CD4-positive, alpha-beta T cell treated with Interleukin-1 beta for 1 hour (primary cell): ENCODE data around the gene KIAA1217.

Experiments used
- DNase-seq, 2 donors: peaks; one replicate each; pipeline ENCODE4 v3.0.0-alpha.2; 2020 to 2022

Gene KIAA1217

GRCh38 chr10:24375510-24375909 is 166.6 kb downstream of the KIAA1217 start:
- DNase-seq: no peak

- DNase-seq: no peak
Measured at GRCh38 chr10:24376731-24377130, 167.8 kb downstream of the KIAA1217 start.

- no peak for DNase-seq
Measured at GRCh38 chr10:24378126-24378920, 169.4 kb downstream of the KIAA1217 start.

DNA sequence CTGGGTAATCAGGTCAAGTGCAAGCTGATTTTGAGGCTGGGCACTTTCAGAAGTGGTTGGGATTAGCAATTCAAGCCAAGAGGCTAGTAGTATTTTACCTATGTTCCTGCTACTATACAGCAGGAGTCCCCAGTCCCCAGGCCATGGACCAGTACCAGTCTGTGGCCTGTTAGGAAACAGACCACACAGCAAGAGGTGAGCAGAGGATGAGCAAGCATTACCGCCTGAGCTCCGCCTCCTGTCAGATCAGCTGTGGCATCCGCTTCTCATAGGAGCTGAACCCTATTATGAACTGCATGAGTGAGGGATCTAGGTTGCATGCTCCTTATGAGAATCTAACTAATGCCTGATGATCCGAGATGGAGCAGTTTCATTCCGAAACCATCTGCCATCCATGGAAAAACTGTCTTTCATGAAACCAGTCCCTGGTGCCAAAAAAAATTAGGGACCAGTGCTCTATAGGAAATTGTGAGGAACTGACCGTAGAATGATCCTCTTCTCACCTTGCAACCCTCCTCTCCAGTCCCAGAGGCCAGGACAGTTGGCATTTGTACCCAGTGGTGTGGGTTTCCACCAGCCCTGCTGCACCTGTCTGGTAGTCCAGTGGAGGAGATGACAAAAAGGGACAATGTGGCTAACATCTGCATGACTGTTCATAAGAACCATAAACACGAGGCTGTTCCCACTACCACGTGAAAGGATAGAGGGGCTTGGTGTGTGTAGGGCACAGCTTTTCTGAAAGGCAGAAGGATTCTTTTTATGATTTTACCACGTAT is 172.5 kb downstream of the KIAA1217 start:
- no peak for DNase-seq

DNA sequence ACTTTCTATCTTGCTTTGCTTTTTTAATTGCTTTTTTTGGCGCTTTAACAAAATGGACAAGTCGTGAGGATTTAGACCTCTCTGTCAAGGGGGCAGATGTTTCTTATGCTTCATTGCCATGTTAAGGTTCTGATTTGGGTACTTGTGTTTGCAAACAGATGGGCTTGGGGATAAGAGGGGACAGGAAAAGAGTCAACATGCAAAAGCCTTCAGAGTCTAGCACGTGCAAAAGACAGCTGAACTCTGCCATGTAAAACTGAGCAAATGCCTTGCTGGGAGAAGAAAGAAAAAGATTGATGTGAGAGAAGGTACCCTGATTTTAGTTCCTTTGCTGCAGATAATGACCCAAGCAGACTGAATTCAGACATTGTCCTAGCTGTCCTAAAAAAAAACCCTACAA is 173.1 kb downstream of the KIAA1217 start:
- DNase-seq: no peak

DNA sequence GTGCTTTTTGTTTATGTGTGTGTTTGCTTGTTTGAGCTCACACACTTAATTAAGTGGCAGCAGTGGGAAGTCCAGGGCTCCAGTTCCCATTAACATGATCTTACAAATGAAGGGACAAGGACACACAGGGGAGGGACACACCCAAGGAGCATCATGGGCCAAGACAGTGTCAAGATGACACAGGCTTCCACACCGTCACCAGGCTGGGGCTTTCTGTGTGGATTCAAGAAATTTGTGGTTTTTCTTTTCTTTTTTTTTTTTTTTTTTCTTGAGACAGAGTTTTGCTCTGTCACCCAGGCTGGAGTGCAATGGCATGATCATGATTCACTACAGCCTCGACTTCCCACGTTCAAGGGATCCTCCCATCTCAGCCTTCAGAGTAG is 173.6 kb downstream of the KIAA1217 start:
- DNase-seq: no peak

DNA sequence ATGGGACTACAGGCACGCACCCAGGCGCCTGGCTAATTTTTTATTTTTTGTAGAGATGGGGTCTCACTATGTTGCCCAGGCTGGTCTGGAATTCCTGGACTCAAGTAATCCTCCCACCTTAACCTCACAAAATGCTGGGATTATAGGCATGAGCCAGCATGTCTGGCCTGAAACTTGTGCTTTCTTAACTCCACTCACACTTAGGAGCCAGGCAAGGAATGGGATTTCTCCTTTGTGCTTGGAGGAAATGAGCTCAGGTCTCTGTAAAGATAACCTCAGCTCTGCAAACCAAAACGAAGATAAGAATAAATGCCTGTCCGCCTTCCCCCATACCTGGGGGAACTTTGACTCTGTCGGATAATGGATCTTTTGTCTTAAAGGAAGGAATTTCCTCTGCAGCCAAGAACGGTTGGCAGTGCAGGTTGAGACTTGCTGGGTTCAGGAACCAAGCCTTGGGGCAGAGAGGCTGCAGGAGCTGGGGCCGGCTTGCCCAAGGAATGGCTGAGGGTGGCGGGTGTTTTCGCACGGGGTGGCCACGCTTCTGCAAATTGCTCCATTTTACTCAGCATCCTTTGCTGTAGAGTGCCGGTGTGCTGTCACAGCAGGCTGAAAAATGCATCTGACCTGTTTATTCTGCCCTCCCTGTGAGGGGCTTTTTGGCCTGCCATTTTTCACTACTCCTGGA is 174.2 kb downstream of the KIAA1217 start:
- DNase-seq: no peak

GRCh38 chr10:24383681-24384106 is 174.8 kb downstream of the KIAA1217 start:
- DNase-seq: peak in 1 of 2 donors; percentile 17

DNA sequence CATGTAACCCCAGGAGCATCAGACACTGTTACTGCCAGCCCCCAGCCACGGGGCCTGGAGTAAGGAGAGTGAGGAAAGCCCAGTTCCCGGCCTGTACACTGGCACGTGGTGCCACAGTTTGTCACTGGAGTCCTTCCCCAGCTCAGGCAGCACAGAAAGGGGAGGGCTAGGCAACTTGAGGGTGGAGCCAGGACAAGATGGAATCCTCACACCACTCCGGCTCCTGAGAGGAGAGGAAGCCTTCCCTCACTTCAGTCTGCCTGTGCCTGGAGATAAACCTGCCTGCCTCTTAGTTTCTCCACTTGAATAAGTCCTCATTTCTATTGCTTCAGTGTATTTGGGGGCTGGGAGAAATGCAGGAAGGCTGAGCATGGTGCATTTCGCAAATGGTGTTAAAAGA is 176.0 kb downstream of the KIAA1217 start:
- DNase-seq: no peak

DNA sequence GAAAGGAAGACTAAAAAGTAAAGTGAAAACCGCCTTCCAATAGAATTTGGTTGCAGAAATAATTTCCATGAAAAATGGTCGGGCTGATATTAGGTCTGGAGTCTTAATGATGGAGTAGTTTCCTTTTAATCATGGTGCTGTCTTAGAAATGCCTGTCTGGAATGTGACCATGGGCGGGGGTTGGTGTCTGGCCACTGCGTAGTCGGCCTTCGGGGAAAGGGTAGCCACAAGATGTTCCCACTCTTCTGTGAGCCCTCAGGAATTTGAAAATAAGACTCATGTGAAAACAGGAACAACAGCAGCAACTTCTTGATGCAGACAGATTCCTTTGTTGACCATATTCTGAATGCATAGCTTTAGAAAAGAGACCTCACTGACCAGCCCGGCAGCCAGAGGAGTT is 176.8 kb downstream of the KIAA1217 start:
- no peak for DNase-seq

GRCh38 chr10:24390146-24390700 is 181.3 kb downstream of the KIAA1217 start:
- no peak for DNase-seq

DNA sequence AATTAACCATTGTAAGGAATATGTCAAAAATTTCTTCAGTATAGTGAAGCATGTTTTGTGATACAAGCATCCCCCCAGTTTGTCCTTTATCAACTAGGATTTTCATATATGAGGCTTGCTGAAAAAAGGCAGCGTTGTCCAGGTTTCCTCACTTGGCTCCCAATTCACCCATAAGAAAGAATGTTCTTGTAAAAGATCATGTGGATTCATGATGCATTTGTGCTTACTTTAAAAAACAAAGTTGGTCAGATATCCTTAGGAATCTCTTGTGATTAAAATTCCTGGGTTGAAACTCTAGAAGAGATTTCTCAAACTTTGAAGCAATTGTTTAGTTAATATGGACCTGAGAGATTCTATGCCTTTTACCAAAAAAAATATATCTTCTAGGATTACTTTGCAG is 181.8 kb downstream of the KIAA1217 start:
- DNase-seq: no peak

GRCh38 chr10:24393201-24393600 is 184.3 kb downstream of the KIAA1217 start:
- no peak for DNase-seq

DNA sequence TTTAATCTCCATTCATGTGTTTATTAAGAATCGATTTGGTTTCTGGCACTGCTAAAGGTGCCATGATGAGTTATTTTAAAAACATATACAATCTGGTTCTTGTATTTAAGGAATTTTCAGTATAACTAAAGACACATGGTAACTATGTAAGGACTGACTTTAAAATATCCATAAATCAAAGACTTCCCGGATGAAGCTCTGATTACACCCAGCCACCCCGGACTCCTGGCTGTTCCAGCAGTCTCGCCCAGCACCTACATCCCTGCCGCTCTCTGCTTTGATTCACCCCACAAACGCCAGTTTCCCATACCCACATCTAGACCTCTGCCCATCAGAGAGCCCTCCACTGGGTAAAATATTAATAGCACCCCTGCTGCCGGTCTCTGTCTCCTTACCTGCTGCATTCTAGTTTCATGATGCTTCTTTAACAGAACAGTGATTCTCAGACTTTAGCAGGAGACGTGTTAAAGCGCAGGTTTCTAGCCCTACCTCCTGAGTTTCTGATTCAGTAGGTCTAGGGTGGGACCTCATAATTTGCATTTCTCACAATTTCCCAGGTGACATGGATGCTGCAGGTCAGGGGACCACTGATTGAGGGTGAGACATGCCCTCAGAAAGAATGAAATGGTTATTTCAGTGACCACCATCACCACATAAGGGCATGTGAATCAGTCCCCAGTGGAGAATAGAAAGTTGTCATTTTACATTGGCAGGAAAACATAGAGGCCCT is 185.7 kb downstream of the KIAA1217 start:
- no peak for DNase-seq

GRCh38 chr10:24396396-24396795 is 187.5 kb downstream of the KIAA1217 start:
- DNase-seq: no peak

- DNase-seq: no peak
Measured at GRCh38 chr10:24397662-24398061, 188.7 kb downstream of the KIAA1217 start.

DNA sequence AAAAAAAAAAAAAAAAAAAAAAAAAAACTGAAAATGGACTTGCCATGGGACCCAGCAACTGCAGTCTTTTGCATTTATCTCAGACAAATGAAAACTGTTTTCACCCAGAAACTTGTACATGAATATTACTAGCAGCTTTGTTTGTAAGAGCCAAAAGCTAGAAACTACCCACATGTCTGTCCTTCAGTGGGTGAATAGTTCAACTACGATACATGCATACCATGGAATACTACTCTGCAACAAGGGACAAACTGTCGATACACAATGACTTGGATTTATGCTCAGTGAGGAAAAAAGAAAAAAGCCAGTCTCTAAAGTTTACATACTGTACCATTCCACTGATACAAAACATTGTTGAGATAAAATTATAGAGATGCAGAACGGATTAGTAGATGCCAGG is 195.6 kb downstream of the KIAA1217 start:
- no peak for DNase-seq

DNA sequence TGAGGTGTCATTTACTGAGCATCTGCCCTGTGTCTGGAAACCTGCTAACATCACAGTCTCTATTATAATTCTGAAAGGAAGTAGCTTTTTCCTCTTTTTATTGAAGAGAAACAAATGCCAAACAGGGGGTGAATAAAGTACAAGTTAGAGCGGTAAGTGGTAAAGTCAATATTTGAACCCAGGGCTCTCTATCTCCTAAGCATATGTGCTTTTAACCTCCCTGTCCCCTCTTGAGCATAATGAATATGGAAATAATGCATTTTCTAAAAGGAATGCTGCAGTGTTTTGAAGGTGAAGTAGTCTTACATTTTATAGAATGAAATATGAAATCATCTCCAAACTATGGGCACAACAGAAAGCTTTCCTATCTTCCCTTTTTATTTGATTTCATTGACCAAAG is 196.7 kb downstream of the KIAA1217 start:
- DNase-seq: no peak

DNA sequence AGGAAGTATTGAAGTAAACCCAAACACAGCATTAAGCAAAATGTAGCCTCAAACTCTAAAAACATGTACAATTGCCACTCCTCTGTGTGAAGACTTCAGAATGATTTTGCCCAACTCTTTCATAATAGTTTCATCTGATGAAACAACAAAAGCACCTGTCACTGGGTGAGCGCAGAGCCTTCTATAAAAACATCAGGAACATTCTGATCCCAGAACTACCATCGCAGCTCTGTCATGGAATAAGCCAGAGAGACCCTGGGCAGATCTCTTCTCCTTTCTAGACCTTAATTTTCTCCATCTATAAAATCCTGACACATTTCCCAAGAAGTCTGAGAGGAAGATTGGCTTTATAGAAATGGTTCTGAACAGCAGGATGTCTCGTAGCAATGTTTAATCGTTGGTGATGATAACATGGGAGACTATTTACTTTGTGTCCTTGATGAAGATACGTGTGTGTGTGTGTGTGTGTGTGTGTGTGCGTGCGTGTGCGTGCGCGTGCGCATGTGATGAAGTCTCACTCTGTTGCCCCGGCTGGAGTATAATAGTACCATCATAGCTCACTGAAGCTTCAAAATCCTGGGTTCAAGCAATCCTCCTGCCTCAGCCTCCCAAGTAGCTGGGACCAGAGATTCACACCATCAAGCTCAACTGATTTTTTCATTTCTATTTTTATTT is 198.0 kb downstream of the KIAA1217 start:
- DNase-seq: no peak

- DNase-seq: no peak
Measured at GRCh38 chr10:24407928-24408327, 199.0 kb downstream of the KIAA1217 start.

DNA sequence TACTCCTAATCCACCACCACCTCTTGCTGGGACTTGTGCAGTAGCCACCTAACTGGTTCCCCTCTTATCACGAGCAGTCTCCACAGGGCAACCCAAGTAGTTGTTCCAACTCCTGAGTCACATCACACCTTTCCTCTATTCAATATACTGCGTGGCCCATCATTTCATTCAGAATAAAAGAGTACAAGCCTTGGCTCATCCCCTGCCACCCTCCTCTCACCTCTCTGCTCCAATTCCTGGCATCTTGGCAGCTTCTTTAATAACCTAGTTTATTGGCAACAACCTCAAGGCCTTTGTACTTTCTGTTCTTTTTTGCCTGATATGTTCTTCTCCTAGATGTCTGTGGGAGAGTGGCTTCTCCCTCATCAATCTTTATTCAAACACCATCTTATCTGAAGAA is 199.4 kb downstream of the KIAA1217 start:
- DNase-seq: no peak

- no peak for DNase-seq
Measured at GRCh38 chr10:24414597-24414996, 205.7 kb downstream of the KIAA1217 start.
